GM12874 (cell line): ENCODE results near the gene RNF2.

Source experiments
- TF ChIP-seq, protein P1 (sequence below): IDR thresholded peaks from 2 replicates; pipeline ENCODE4 v1.5.1; 2011; ENCODE audit warnings: low read depth, mild to moderate bottlenecking, control low read depth, low read length, moderate library complexity; ENCODE audit not compliant: insufficient read depth

RNF2 gene

DNA sequence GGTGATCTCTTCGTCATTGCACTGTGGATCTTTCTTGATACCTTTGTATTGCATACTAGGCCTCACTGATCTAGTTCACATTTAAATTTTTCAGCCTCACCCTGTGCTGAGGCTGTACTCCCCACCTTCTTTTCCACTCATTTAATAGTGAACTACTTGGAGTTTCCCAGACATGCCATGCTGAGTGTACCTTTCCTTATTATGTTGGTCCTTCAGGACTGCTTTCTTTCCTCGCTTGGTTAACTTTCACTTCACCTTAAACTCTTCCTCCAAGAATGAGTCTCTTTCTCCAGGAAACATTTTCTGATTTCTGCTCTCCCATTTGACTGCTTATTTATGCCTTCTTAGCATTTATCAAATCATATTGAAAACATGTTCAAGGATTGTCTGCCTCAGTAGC lies 20.8 kb downstream of the RNF2 start:
- TF ChIP-seq, protein P1, sequence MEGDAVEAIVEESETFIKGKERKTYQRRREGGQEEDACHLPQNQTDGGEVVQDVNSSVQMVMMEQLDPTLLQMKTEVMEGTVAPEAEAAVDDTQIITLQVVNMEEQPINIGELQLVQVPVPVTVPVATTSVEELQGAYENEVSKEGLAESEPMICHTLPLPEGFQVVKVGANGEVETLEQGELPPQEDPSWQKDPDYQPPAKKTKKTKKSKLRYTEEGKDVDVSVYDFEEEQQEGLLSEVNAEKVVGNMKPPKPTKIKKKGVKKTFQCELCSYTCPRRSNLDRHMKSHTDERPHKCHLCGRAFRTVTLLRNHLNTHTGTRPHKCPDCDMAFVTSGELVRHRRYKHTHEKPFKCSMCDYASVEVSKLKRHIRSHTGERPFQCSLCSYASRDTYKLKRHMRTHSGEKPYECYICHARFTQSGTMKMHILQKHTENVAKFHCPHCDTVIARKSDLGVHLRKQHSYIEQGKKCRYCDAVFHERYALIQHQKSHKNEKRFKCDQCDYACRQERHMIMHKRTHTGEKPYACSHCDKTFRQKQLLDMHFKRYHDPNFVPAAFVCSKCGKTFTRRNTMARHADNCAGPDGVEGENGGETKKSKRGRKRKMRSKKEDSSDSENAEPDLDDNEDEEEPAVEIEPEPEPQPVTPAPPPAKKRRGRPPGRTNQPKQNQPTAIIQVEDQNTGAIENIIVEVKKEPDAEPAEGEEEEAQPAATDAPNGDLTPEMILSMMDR: no peak

DNA sequence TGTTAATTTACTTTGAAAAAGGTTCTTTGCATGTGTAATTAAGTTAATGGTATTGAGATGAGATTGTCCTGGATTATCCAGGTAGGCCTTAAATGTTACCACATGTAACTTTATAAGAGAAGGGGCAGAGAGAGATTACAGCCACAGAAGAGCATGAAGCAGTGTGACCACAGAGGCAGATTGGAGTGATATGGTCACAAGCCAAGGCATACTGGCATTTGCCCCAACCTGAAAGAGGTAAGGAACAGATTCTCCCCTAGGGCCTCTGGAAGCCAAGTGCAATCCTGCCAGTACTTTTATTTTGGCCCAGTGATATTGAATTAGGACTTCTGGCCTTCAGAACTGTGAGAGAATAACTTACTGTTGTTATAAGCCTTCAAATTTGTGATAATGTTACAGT lies 23.0 kb downstream of the RNF2 start:
- TF ChIP-seq, protein P1: no peak

DNA sequence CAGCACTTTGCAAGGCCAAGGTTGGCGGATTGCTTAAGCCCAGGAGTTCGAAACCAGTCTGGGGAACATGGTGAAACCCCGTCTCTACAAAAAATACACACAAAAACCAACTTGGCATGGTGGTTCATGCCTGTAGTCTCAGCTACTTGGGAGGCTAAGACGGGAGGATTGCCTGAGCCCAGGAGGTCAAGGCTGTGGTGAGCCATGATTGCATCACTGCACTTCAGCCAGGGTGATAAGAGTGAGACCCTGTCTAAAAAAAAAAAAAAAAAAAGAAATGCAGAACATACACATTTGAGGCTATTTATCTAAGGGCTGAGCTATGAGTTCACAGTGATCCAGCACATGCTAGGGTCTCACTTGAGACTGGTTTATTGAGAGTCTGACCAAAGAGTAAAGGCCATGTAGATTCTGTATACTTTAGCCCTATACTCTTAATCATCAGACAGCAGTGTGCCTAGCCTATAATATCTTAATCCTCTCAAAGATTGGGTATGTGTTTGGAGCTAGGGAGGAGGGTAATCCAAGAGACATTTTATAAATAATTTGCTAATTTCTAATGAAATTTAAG lies 23.9 kb downstream of the RNF2 start:
- TF ChIP-seq, protein P1: no peak

DNA sequence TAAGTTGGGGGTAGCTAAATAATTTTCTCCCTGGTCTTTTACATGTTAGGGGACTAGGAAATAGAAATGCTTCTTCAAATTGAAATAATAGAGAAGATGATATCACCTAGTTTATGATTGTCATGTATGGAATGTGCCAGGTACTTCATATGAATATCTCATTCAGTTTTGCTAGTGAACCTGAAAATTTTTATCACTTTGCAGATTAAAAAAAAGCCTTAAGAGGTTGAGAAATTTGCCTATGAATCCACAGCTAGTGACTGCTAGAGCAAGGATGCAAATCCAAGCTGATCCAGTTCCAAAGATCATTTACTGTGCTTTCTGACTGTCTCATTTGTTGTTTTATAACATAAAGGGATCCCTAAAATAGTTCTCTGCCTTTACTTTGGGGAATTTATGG lies 24.7 kb downstream of the RNF2 start:
- TF ChIP-seq, protein P1: no peak

DNA sequence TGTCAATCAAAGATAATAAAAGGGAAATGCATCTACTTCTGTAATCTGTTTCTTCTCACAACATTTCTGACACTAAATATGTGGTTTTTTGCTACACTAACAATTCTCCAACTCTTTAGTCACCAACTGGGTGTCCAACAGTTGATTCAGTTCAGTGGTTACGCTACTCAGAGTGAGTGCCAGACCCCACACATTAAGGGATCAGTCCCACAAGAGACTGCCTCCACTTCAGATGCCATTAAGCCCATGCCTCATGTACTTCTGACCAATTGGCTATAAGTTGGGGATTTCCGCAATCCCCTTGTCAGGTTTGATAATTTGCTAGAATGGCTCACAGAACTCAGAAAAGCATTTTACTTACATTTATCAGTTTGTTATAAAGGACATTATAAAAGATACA lies 28.4 kb downstream of the RNF2 start:
- TF ChIP-seq, protein P1: no peak

DNA sequence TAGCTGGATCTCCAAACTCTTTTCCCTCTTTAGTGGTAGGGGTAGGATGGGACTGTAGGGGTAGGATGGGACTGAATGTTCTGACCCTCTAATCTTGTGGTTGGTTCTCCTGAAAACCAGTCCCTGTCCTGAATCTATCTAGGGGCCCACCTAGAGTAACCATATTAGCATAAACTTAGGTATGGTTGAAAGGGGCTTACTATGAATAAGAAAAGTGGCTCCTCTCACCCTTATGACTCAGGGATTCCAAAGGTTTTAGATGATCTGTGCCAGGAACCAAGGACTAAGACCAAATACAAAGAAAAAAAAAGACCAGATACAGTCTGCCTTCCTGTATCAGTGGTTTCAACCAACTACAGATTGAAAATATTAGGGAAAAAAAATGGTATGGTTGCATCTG lies 28.9 kb downstream of the RNF2 start:
- TF ChIP-seq, protein P1: no peak

DNA sequence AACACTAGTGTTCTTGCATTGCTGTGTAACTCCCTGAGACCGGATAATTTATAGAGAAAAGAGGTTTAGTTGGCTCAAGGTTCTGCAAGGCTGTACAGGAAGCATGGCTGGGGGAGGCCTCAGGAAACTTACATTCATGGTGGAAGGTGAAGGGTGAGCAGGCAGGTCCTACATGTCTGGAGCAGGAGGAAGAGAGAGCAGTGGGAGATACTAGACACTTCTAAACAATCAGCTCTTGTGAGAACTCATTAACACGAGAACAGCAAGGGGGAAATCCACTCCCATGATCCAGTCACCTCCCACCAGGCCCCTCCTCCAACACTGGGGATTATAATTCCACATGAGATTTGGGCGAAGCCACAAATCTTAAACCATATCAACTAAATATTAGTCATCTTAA lies 30.1 kb downstream of the RNF2 start:
- TF ChIP-seq, protein P1: no peak
